ENCODE data around the gene COL26A1. TPM values are rescaled to one million over a fixed set of nuclear protein-coding genes. Genes with fewer than 3 reads are reported as not detected.

Gene COL26A1
- total RNA-seq: not detected

GRCh38 chr7:101362334-101363195 is at the start of gene COL26A1:
COL26A1 (plus strand) TSS chr7:101362875; CDS start chr7:101363033, 158 bp downstream.
- DNase-seq (no peak), ATAC-seq (no peak)
- Histone ChIP-seq H3K36me3 (no peaks in the 10 kb centered on the region), H3K4me1 (peaks cover 4 to 7% of the 10 kb centered on the region in 2 donors), H3K4me3 (peak within 1 kb of the TSS; percentile 45 to 81 (median 58)), H3K9me3 (no peaks in the 10 kb centered on the region), H3K27me3 (peaks cover 6 to 30% (median 30%) of the 10 kb centered on the region in 3 donors), H3K27ac (no peak within 1 kb of the TSS)
- intact Hi-C loops (cut with DNase I; ENCODE audit: low total_unique reads) (loop anchor here (5.0 to 10.0 kb wide), 2 partner anchors 175 to 912 kb away; no protein-coding TSS in a partner anchor), in situ Hi-C loops (cut with MboI; ENCODE audit: low sequenced_read_pairs in 4 of 4) (loop anchor here in 1 of 4 donors (25.0 kb wide), 1 partner anchor 175 kb away; no protein-coding TSS in a partner anchor)
- TF ChIP-seq POLR2A (IDR thresholded peaks at IDR 0.05) (no peak), CTCF (IDR thresholded peaks at IDR 0.05 in 4 of 5, conservative IDR thresholded peaks at IDR 0.05 in 1 of 5) (no peak)

- no peaks in the 10 kb centered on the region for H3K4me1 ChIP-seq
- H3K27ac ChIP-seq: no peak overlapping the region
- ATAC-seq (no peak), DNase-seq (no peak)
- in situ Hi-C loops (cut with MboI; ENCODE audit: low sequenced_read_pairs in 4 of 4): no loop called here
- intact Hi-C loops (cut with DNase I; ENCODE audit: low total_unique reads): no loop called here
- TF ChIP-seq POLR2A (IDR thresholded peaks at IDR 0.05) (no peak), CTCF (IDR thresholded peaks at IDR 0.05 in 4 of 5, conservative IDR thresholded peaks at IDR 0.05 in 1 of 5) (peak in 3 of 5 experiments; percentile 13 to 49 (median 39))
- peaks cover 0 to 6% of the 10 kb centered on the region in 2 donors for H3K36me3 ChIP-seq
- no peaks in the 10 kb centered on the region for H3K27me3 ChIP-seq
- H3K9me3 ChIP-seq: no peaks in the 10 kb centered on the region
- H3K4me3 ChIP-seq: no peak overlapping the region
These were observed 47.3 kb upstream of the COL26A1 start for GRCh38 chr7:101315336-101315735.

- ATAC-seq (no peak), DNase-seq (no peak)
- no peak overlapping the region for H3K4me3 ChIP-seq
- in situ Hi-C loops (cut with MboI; ENCODE audit: low sequenced_read_pairs in 4 of 4): no loop called here
- H3K36me3 ChIP-seq: peaks cover 0 to 6% of the 10 kb centered on the region in 2 donors
- H3K27ac ChIP-seq: no peak overlapping the region
- H3K4me1 ChIP-seq: peaks cover 6% of the 10 kb centered on the region in 2 donors
- H3K27me3 ChIP-seq: no peaks in the 10 kb centered on the region
- H3K9me3 ChIP-seq: no peaks in the 10 kb centered on the region
- intact Hi-C loops (cut with DNase I; ENCODE audit: low total_unique reads): no loop called here
- TF ChIP-seq CTCF (IDR thresholded peaks at IDR 0.05 in 4 of 5, conservative IDR thresholded peaks at IDR 0.05 in 1 of 5) (no peak), POLR2A (IDR thresholded peaks at IDR 0.05) (no peak)
These were observed 43.3 kb upstream of the COL26A1 start for GRCh38 chr7:101319401-101319800.

GRCh38 chr7:101321491-101322401 is 40.9 kb upstream of the COL26A1 start, which contains the start of gene IFT22:
IFT22 (minus strand) TSS chr7:101321812; CDS start chr7:101321709, 103 bp downstream.
- Histone ChIP-seq H3K27me3 (peaks cover under 1 to 5% (median 4%) of the 10 kb centered on the region in 3 donors), H3K9me3 (no peaks in the 10 kb centered on the region), H3K27ac (peak within 1 kb of the TSS; percentile 65 to 78 (median 74)), H3K36me3 (no peaks in the 10 kb centered on the region), H3K4me3 (peak within 1 kb of the TSS; percentile 69 to 95 (median 89)), H3K4me1 (peaks cover 6% of the 10 kb centered on the region in 2 donors)
- in situ Hi-C loops (cut with MboI; ENCODE audit: low sequenced_read_pairs in 4 of 4): no loop called here
- TF ChIP-seq CTCF (IDR thresholded peaks at IDR 0.05 in 4 of 5, conservative IDR thresholded peaks at IDR 0.05 in 1 of 5) (no peak), POLR2A (IDR thresholded peaks at IDR 0.05) (peak in 1 of 2 donors; percentile 11)
- intact Hi-C loops (cut with DNase I; ENCODE audit: low total_unique reads): loop anchor here (1.0 to 2.0 kb wide), 2 partner anchors 69 to 77 kb away; partner anchors contain the start of gene FIS1
- DNase-seq (peak; percentile 77 to 80), ATAC-seq (peak; percentile 97 to 98)

All from gastrocnemius medialis (tissue), 4 donors.